DOHH2 (cell line): ENCODE measurements around the gene GALNT9.

Source experiments
- H3F3A ChIP-seq: fragments of 200-600 bp; sonication (generic), shearing (Covaris generic); 2 replicates; pipeline ENCODE4 v1.6.0; 2016; ENCODE audit warnings: antibody characterized with exemption, mild to moderate bottlenecking; ENCODE audit not compliant: control insufficient read depth, insufficient read depth
- H3K27ac ChIP-seq: fragments of 200-600 bp; sonication (generic); 2 replicates; pipeline ENCODE4 v1.5.1; 2014; ENCODE audit warnings: low read depth, mild to moderate bottlenecking, low read length, moderate library complexity
- H3K27me3 ChIP-seq: fragments of 200-600 bp; sonication (generic); 2 replicates; pipeline ENCODE4 v1.6.1; 2014; ENCODE audit warnings: mild to moderate bottlenecking, low read length, mixed read lengths; ENCODE audit not compliant: control insufficient read depth
- H3K36me3 ChIP-seq: fragments of 200-600 bp; sonication (generic); 2 replicates; pipeline ENCODE4 v1.6.1; 2014; ENCODE audit warnings: mild to moderate bottlenecking, low read length, moderate library complexity, mixed read lengths; ENCODE audit not compliant: control insufficient read depth
- H3K4me1 ChIP-seq: fragments of 200-600 bp; sonication (generic); 2 replicates; pipeline ENCODE4 v1.6.1; 2014; ENCODE audit warnings: mild to moderate bottlenecking, low read length, mixed read lengths; ENCODE audit not compliant: control insufficient read depth
- H3K4me2 ChIP-seq: fragments of 200-600 bp; sonication (generic); 2 replicates; pipeline ENCODE4 v1.6.0; 2014; ENCODE audit warnings: mild to moderate bottlenecking, low read length, moderate library complexity
- H3K4me3 ChIP-seq: fragments of 200-600 bp; sonication (generic); 2 replicates; pipeline ENCODE4 v1.5.1; 2014; ENCODE audit warnings: mild to moderate bottlenecking, low read length, mixed read lengths
- H3K79me2 ChIP-seq: fragments of 200-600 bp; sonication (generic); 2 replicates; pipeline ENCODE4 v1.6.1; 2014; ENCODE audit warnings: mild to moderate bottlenecking, low read length, mixed read lengths; ENCODE audit not compliant: control insufficient read depth
- H3K9me2 ChIP-seq: fragments of 200-600 bp; sonication (generic); replicated peaks from 2 replicates; pipeline ENCODE4 v1.6.1; 2014; ENCODE audit warnings: mild to moderate bottlenecking, low read length, mixed read lengths; ENCODE audit not compliant: control insufficient read depth
- H3K9me3 ChIP-seq: fragments of 200-600 bp; sonication (generic); 2 replicates; pipeline ENCODE4 v1.6.1; 2014; ENCODE audit warnings: antibody characterized with exemption, low read length, mixed read lengths; ENCODE audit not compliant: control insufficient read depth, insufficient read depth
- H4K20me1 ChIP-seq: fragments of 200-600 bp; sonication (generic); 2 replicates; pipeline ENCODE4 v1.6.0; 2014; ENCODE audit warnings: low read depth, mild to moderate bottlenecking, antibody characterized with exemption, low read length, moderate library complexity; ENCODE audit not compliant: control insufficient read depth, insufficient read depth
- CTCF ChIP-seq: fragments of 200-600 bp; sonication (generic); IDR thresholded peaks from one replicate; pipeline ENCODE4 v1.5.1; 2014; ENCODE audit warnings: antibody characterized with exemption, mild to moderate bottlenecking, low read depth, low read length; ENCODE audit not compliant: poor library complexity, severe bottlenecking
- EZH2phosphoT487 ChIP-seq: fragments of 200-600 bp; sonication (generic); IDR thresholded peaks from 2 replicates; pipeline ENCODE4 v1.6.1; 2017; ENCODE audit warnings: borderline replicate concordance, mild to moderate bottlenecking, antibody characterized with exemption, low read length, moderate library complexity, mixed read lengths

GALNT9 gene

GRCh38 chr12:132178801-132179401 is 150.5 kb downstream of the GALNT9 start:
- no peaks in the 10 kb centered on the region for H3K36me3 ChIP-seq

GRCh38 chr12:132178316-132178715 is 151.1 kb downstream of the GALNT9 start:
- TF ChIP-seq CTCF (no peak), EZH2phosphoT487 (no peak)
- Histone ChIP-seq H3K27me3 (peaks cover 3% of the 10 kb centered on the region; the same call in 1 of the 2 replicates), H3K27ac (no peak overlapping the region), H3K4me1 (peaks cover 11% of the 10 kb centered on the region), H3K9me2 (no peaks in the 10 kb centered on the region), H3K4me2 (peak overlapping the region; percentile 51), H3K79me2 (no peaks in the 10 kb centered on the region), H3K4me3 (peak overlapping the region; percentile 10; the same call in 1 of the 2 replicates), H3K9me3 (no peaks in the 10 kb centered on the region), H4K20me1 (no peaks in the 10 kb centered on the region), H3F3A (no peaks in the 10 kb centered on the region), H3K36me3 (no peaks in the 10 kb centered on the region)

More at GRCh38 chr12:132178801-132179401, 150.5 kb downstream of the GALNT9 start:
- no peaks in the 10 kb centered on the region for H3K9me2 ChIP-seq
- no peaks in the 10 kb centered on the region for H3K79me2 ChIP-seq
- no peaks in the 10 kb centered on the region for H3K9me3 ChIP-seq
- H3K4me2 ChIP-seq = peak overlapping the region; percentile 51
- H4K20me1 ChIP-seq = no peaks in the 10 kb centered on the region
- no peaks in the 10 kb centered on the region for H3F3A ChIP-seq
- H3K27me3 ChIP-seq = peaks cover 3% of the 10 kb centered on the region; the same call in 1 of the 2 replicates
- TF ChIP-seq EZH2phosphoT487 (no peak), CTCF (no peak)
- peak overlapping the region; percentile 10; the same call in 1 of the 2 replicates for H3K4me3 ChIP-seq
- H3K27ac ChIP-seq = no peak overlapping the region
- H3K4me1 ChIP-seq = peaks cover 11% of the 10 kb centered on the region

- no peaks in the 10 kb centered on the region; the same call in 1 of the 2 replicates for H3K27me3 ChIP-seq
- no peak overlapping the region for H3K4me3 ChIP-seq
Observed at GRCh38 chr12:132176920-132177551, 152.4 kb downstream of the GALNT9 start.

More at GRCh38 chr12:132176920-132177551, 152.4 kb downstream of the GALNT9 start:
- no peaks in the 10 kb centered on the region for H4K20me1 ChIP-seq
- no peak overlapping the region for H3K27ac ChIP-seq
- H3K9me2 ChIP-seq = no peaks in the 10 kb centered on the region
- TF ChIP-seq EZH2phosphoT487 (no peak), CTCF (no peak)
- no peak overlapping the region for H3K4me2 ChIP-seq
- H3K79me2 ChIP-seq = no peaks in the 10 kb centered on the region
- no peaks in the 10 kb centered on the region for H3F3A ChIP-seq
- H3K4me1 ChIP-seq = peaks cover 11% of the 10 kb centered on the region
- H3K36me3 ChIP-seq = no peaks in the 10 kb centered on the region
- no peaks in the 10 kb centered on the region for H3K9me3 ChIP-seq
